ENCODE results near the gene MAL. TPM values are rescaled to one million over a fixed set of nuclear protein-coding genes. Genes with fewer than 3 reads are reported as not detected.

MAL gene
- total RNA-seq, 3 donors from 2014 or later (not counting 1 experiment from before 2014, with no cell fraction given): 0.54 to 3.3 (median 1.8) TPM

GRCh38 chr2:95073856-95074662 lies 48.6 kb downstream of the MAL start:
- 51% methylated on average over 17 of the region's 18 CpGs for WGBS (ENCODE audit: insufficient coverage)

GRCh38 chr2:95074663-95075439 lies 49.3 kb downstream of the MAL start:
- Histone ChIP-seq H3K27me3 (ENCODE audit: control insufficient read depth, insufficient read depth, low read length) (no peaks in the 10 kb centered on the region), H3K4me3 (ENCODE audit: low read length) (no peak overlapping the region), H3K27ac (ENCODE audit: low read length) (no peak overlapping the region), H3K4me1 (ENCODE audit: control insufficient read depth, insufficient read depth, low read length) (peaks cover 43% of the 10 kb centered on the region), H3K9me3 (ENCODE audit: control insufficient read depth, insufficient read depth, low read length) (no peaks in the 10 kb centered on the region), H3K36me3 (ENCODE audit: control insufficient read depth, insufficient read depth, low read length) (no peaks in the 10 kb centered on the region)
- Mint-ChIP-seq H3K9me3 (no peaks in the 10 kb centered on the region), H3K4me3 (no peak overlapping the region), H3K4me1 (peaks cover 5 to 6% of the 10 kb centered on the region in 2 donors), H3K27me3 (ENCODE audit: low read depth in 2 of 2) (peaks cover 12 to 14% of the 10 kb centered on the region in 2 donors), H3K27ac (no peak overlapping the region), H3K36me3 (no peaks in the 10 kb centered on the region)
- DNase-seq: peak in 1 of 2 donors; percentile 83
- TF ChIP-seq CTCF (IDR thresholded peaks at IDR 0.05): no peak
- 47% methylated on average over 15 of the region's 15 CpGs for WGBS (ENCODE audit: insufficient coverage)
- intact Hi-C loops (cut with micrococcal nuclease): loop anchor here (5.0 kb wide), 1 partner anchor 132 kb away; the partner anchor contains the start of gene ZNF892
- ATAC-seq: peak in 1 of 3 donors; percentile 28

More at GRCh38 chr2:95073856-95074662, 48.6 kb downstream of the MAL start:
- intact Hi-C loops (cut with micrococcal nuclease): no loop called here
- H3K4me1 ChIP-seq (ENCODE audit: control insufficient read depth, insufficient read depth, low read length): peaks cover 43% of the 10 kb centered on the region
- Mint-ChIP-seq H3K4me1 (peaks cover 5 to 6% of the 10 kb centered on the region in 2 donors), H3K27me3 (ENCODE audit: low read depth in 2 of 2) (peaks cover 12 to 14% of the 10 kb centered on the region in 2 donors), H3K9me3 (no peaks in the 10 kb centered on the region), H3K36me3 (no peaks in the 10 kb centered on the region), H3K4me3 (no peak overlapping the region), H3K27ac (no peak overlapping the region)
- DNase-seq (peak in 1 of 2 donors; percentile 20), ATAC-seq (no peak)
- peak overlapping the region; percentile 39 for H3K27ac ChIP-seq (ENCODE audit: low read length)
- no peaks in the 10 kb centered on the region for H3K9me3 ChIP-seq (ENCODE audit: control insufficient read depth, insufficient read depth, low read length)
- H3K36me3 ChIP-seq (ENCODE audit: control insufficient read depth, insufficient read depth, low read length): no peaks in the 10 kb centered on the region
- no peaks in the 10 kb centered on the region for H3K27me3 ChIP-seq (ENCODE audit: control insufficient read depth, insufficient read depth, low read length)
- TF ChIP-seq CTCF (IDR thresholded peaks at IDR 0.05): no peak
- H3K4me3 ChIP-seq (ENCODE audit: low read length): no peak overlapping the region

GRCh38 chr2:95075440-95076132 lies 50.1 kb downstream of the MAL start:
- Mint-ChIP-seq H3K9me3 (no peaks in the 10 kb centered on the region), H3K4me3 (no peak overlapping the region), H3K27ac (no peak overlapping the region), H3K36me3 (no peaks in the 10 kb centered on the region), H3K27me3 (ENCODE audit: low read depth in 2 of 2) (peaks cover 12 to 14% of the 10 kb centered on the region in 2 donors), H3K4me1 (peaks cover 5 to 6% of the 10 kb centered on the region in 2 donors)
- H3K4me1 ChIP-seq (ENCODE audit: control insufficient read depth, insufficient read depth, low read length): peaks cover 43% of the 10 kb centered on the region
- WGBS (ENCODE audit: insufficient coverage): 80% methylated on average over 7 of the region's 8 CpGs
- H3K27me3 ChIP-seq (ENCODE audit: control insufficient read depth, insufficient read depth, low read length): no peaks in the 10 kb centered on the region
- H3K4me3 ChIP-seq (ENCODE audit: low read length): no peak overlapping the region
- H3K27ac ChIP-seq (ENCODE audit: low read length): no peak overlapping the region
- DNase-seq: peak in 1 of 2 donors; percentile 54
- no peaks in the 10 kb centered on the region for H3K36me3 ChIP-seq (ENCODE audit: control insufficient read depth, insufficient read depth, low read length)
- no peaks in the 10 kb centered on the region for H3K9me3 ChIP-seq (ENCODE audit: control insufficient read depth, insufficient read depth, low read length)
- ATAC-seq: no peak
- intact Hi-C loops (cut with micrococcal nuclease): loop anchor here (1.0 to 5.0 kb wide), 2 partner anchors 40 to 132 kb away; partner anchors contain the start of gene ZNF892
- no peak for TF ChIP-seq CTCF (IDR thresholded peaks at IDR 0.05)

Measured in natural killer cell (primary cell).